IPS-15b (cell line): ENCODE results near the gene CNNM1.

ENCODE experiments used
- H3K27me3 ChIP-seq: one replicate; pipeline ENCODE4 v1.6.1; 2013; ENCODE audit warnings: low read length; ENCODE audit not compliant: control insufficient read depth, insufficient read depth
- H3K36me3 ChIP-seq: one replicate; pipeline ENCODE4 v1.6.1; 2013; ENCODE audit warnings: low read length; ENCODE audit not compliant: control insufficient read depth, insufficient read depth
- H3K4me1 ChIP-seq: one replicate; pipeline ENCODE4 v1.6.1; 2013; ENCODE audit warnings: mild to moderate bottlenecking, low read length; ENCODE audit not compliant: control insufficient read depth, insufficient read depth
- H3K4me3 ChIP-seq: one replicate; pipeline ENCODE4 v1.5.1; 2013; ENCODE audit warnings: low read depth, low read length
- H3K9ac ChIP-seq: one replicate; pipeline ENCODE4 v1.6.1; 2013; ENCODE audit warnings: low read depth, mild to moderate bottlenecking, low read length
- H3K9me3 ChIP-seq: one replicate; pipeline ENCODE4 v1.6.1; 2013; ENCODE audit warnings: mild to moderate bottlenecking, low read length; ENCODE audit not compliant: control insufficient read depth, insufficient read depth

Gene CNNM1

GRCh38 chr10:99358101-99358500 lies 28.9 kb downstream of the CNNM1 start:
- Histone ChIP-seq H3K4me1 (peaks cover 4% of the 10 kb centered on the region), H3K36me3 (peaks cover 3% of the 10 kb centered on the region), H3K9me3 (no peaks in the 10 kb centered on the region), H3K9ac (no peak overlapping the region), H3K4me3 (no peak overlapping the region), H3K27me3 (peaks cover 7% of the 10 kb centered on the region)

GRCh38 chr10:99360934-99361333 lies 31.8 kb downstream of the CNNM1 start:
- Histone ChIP-seq H3K9ac (no peak overlapping the region), H3K27me3 (peaks cover 7% of the 10 kb centered on the region), H3K9me3 (no peaks in the 10 kb centered on the region), H3K4me1 (peaks cover 4% of the 10 kb centered on the region), H3K4me3 (no peak overlapping the region), H3K36me3 (peaks cover 3% of the 10 kb centered on the region)

DNA sequence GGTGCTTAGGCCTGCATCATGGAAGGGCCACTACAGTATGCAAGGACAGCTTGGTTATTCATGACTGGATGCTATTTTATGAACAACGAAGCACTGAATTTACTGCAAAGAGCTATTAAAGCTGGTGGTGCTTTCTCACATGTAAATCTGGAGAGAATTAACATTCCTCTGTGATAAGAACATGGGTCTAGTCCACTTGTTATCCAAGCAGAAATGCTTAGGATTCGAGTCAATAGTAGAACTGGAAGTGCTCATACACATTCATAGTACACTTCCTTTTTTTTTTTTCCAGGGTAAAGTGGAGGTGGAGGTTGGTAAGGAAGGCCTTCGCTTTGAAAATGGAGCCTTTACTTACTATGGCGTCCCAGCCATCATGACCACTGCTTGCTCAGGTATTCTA lies 35.0 kb downstream of the CNNM1 start:
- Histone ChIP-seq H3K9me3 (no peaks in the 10 kb centered on the region), H3K4me1 (no peaks in the 10 kb centered on the region), H3K9ac (no peak overlapping the region), H3K4me3 (no peak overlapping the region), H3K36me3 (peaks cover 3% of the 10 kb centered on the region), H3K27me3 (peaks cover 5% of the 10 kb centered on the region)

- H3K36me3 ChIP-seq, result peaks cover 3% of the 10 kb centered on the region
- peaks cover 5% of the 10 kb centered on the region for H3K27me3 ChIP-seq
- no peak overlapping the region for H3K4me3 ChIP-seq
- H3K4me1 ChIP-seq, result no peaks in the 10 kb centered on the region
- no peaks in the 10 kb centered on the region for H3K9me3 ChIP-seq
- H3K9ac ChIP-seq, result no peak overlapping the region
Observed at GRCh38 chr10:99365311-99365710, 36.2 kb downstream of the CNNM1 start.

DNA sequence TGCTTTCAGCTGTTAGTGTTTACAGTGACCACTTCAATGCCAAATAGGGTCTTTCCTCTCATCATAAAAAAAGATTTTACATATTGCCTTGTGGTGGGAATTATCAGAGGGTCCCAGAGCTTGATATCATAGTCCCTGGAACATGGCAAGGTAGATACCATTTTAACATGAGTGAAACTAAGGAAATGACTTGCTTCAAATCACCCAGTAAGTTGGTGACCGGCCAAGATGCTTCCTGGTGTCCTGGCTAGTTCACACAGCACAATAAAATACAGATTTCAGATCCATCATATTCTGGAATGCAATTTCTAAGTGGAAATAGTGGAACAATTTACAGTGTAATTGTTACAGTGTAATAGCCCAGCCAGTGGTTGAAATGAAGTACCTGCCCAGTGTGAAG lies 36.6 kb downstream of the CNNM1 start:
- Histone ChIP-seq H3K4me3 (no peak overlapping the region), H3K27me3 (peaks cover 1% of the 10 kb centered on the region), H3K9me3 (no peaks in the 10 kb centered on the region)

DNA sequence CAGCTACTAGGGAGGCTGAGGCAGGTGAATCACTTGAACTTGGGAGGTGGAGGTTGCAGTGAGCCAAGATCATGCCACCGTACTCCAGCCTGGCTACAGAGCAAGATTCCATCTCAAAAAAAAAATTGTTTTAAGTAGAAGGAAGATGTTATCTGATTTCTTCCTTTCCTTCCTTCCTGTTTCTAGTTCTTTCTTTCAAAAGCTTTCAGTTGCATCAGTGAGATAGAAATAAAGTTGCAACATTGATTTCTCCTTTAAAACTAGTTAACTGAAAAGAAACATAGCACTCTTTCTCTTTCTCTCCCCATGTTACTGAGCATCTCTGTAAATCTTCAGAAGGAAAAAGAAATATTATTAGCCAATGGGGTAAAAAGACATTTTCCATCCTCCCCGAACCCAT lies 37.5 kb downstream of the CNNM1 start:
- Histone ChIP-seq H3K27me3 (no peaks in the 10 kb centered on the region), H3K9ac (no peak overlapping the region), H3K36me3 (peaks cover 3% of the 10 kb centered on the region)

More for the DNA sequence above, 36.6 kb downstream of the CNNM1 start:
- no peaks in the 10 kb centered on the region for H3K4me1 ChIP-seq
- H3K9ac ChIP-seq, result no peak overlapping the region
- H3K36me3 ChIP-seq, result peaks cover 3% of the 10 kb centered on the region

GRCh38 chr10:99368646-99369045 lies 39.5 kb downstream of the CNNM1 start:
- Histone ChIP-seq H3K4me1 (no peaks in the 10 kb centered on the region), H3K4me3 (no peak overlapping the region), H3K27me3 (no peaks in the 10 kb centered on the region), H3K9me3 (no peaks in the 10 kb centered on the region), H3K36me3 (no peaks in the 10 kb centered on the region), H3K9ac (no peak overlapping the region)

More for the DNA sequence above, 37.5 kb downstream of the CNNM1 start:
- no peaks in the 10 kb centered on the region for H3K9me3 ChIP-seq
- no peaks in the 10 kb centered on the region for H3K4me1 ChIP-seq
- H3K4me3 ChIP-seq, result no peak overlapping the region

DNA sequence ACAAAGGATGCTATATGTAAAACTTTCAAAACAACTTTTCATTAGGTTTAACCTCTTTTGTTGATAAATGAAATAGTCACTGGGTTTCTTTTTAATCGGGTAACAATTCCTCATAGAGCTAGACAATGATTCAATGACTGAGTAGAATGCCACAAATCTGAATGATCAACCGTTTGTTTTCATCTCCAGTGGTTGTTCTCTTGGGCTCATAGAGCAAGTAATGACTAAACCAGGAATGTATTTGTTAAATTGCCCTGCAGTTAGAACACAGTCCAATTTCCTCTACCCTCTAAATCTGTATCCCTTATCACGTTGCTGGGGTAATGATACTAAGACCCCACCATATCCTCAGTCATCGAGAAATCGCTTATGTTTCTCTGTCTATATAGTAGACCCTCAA lies 40.0 kb downstream of the CNNM1 start:
- Histone ChIP-seq H3K4me1 (no peaks in the 10 kb centered on the region), H3K4me3 (no peak overlapping the region), H3K27me3 (no peaks in the 10 kb centered on the region), H3K9me3 (no peaks in the 10 kb centered on the region), H3K36me3 (no peaks in the 10 kb centered on the region), H3K9ac (no peak overlapping the region)

GRCh38 chr10:99369551-99369950 lies 40.4 kb downstream of the CNNM1 start:
- no peak overlapping the region for H3K9ac ChIP-seq
- H3K9me3 ChIP-seq, result no peaks in the 10 kb centered on the region
- no peak overlapping the region for H3K4me3 ChIP-seq
- no peaks in the 10 kb centered on the region for H3K27me3 ChIP-seq
- H3K4me1 ChIP-seq, result no peaks in the 10 kb centered on the region
- no peaks in the 10 kb centered on the region for H3K36me3 ChIP-seq

DNA sequence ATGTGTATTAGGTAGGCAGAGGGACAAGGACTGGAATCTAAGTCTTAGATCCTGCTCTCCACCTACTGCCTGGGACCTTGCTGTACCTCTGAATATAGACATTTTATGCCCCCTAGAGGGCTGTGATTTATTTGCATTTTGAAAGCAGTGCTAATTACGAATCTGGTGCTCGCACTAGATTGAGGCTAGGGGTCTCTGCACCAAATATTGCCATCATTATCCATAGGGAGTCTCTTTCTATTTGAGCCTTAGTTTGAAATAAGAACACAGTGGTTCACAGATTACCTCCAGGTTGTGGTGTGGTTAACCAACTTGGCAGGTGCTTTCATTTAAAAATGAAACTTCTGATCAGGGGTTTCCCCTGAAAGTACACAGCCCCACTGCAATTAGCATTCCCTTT lies 41.8 kb downstream of the CNNM1 start:
- Histone ChIP-seq H3K36me3 (no peaks in the 10 kb centered on the region), H3K4me1 (no peaks in the 10 kb centered on the region), H3K27me3 (no peaks in the 10 kb centered on the region), H3K9me3 (no peaks in the 10 kb centered on the region), H3K9ac (no peak overlapping the region), H3K4me3 (no peak overlapping the region)

GRCh38 chr10:99372546-99373271 lies 43.6 kb downstream of the CNNM1 start:
- Histone ChIP-seq H3K4me1 (no peaks in the 10 kb centered on the region), H3K36me3 (no peaks in the 10 kb centered on the region), H3K27me3 (no peaks in the 10 kb centered on the region), H3K4me3 (no peak overlapping the region), H3K9ac (no peak overlapping the region), H3K9me3 (no peaks in the 10 kb centered on the region)

DNA sequence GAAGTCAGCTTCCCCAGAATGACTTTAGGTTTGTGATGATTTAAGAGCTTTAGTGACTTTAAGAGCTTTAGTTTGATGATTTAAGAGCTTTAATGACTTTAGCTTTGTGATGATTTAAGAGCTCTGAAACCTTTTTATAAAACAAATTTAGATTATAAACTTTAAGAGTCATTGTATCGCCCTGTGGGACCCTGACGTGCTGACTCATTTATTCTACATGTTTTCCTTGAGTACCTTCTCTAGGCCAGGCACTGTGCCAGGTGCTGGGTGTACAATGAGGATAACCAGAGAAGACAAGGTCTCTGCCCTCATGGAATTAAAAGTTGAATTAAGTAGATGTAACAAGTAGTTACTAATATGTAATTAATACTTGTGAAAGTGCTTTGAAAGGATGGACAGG lies 45.4 kb downstream of the CNNM1 start:
- no peaks in the 10 kb centered on the region for H3K9me3 ChIP-seq
- no peak overlapping the region for H3K4me3 ChIP-seq
- no peaks in the 10 kb centered on the region for H3K4me1 ChIP-seq
- no peak overlapping the region for H3K9ac ChIP-seq
- no peaks in the 10 kb centered on the region for H3K36me3 ChIP-seq
- H3K27me3 ChIP-seq, result no peaks in the 10 kb centered on the region
